NCI-H146 treated with DMSO at 0.1 percent for 48 hours (cell line): Measurements from ENCODE around the gene TBX10.
"Not testable (repeated sequence)": the region's sequence is repeated elsewhere in the genome, so short reads cannot be mapped to it uniquely, and the experiment has no call there.

Experiments
- DNase-seq: peaks from one replicate; lab custom pipeline; 2025; ENCODE audit not compliant: unreplicated experiment; lab: John Stamatoyannopoulos, UW

The TBX10 gene

DNA sequence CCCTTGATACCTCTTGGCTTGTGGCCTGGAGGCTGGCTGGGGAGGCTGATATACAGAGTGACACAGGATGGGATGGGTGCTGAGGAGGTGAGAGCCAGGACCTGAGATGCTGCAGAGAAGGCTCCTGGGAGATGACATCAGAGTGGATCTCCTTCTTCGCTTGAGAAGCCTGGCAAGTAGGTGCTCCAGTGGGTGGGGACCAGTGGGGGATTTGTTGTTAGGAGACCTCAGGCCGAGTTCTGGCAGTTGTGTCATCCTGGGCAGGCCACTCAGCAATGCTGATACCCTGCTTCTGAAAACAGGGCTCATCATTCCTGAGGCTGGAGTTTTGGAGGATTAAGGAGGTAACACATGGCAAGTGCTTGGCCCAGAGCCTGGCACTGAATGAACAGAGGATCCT, 34.7 kb downstream of the TBX10 start:
- no peak for DNase-seq

DNA sequence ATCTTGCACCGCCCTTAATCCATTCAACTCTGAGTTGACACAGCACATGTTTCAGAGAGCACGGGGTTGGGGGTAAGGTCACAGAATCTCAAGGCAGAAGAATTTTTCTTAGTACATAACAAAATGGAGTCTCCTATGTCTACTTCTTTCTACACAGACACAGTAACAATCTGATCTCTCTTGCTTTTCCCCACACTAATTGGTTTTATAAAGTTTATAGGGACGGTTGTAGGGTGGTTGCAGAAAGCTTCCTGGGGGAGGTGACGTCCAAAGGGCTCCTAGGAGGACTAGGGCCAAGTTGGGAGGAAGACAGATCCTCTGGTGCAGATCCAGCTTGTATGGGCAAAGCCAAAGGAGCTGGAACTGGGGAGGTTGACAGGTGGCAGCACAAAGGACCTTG, 35.4 kb downstream of the TBX10 start:
- DNase-seq: not testable (repeated sequence)

GRCh38 chr11:67601098-67601497, 38.5 kb downstream of the TBX10 start:
- no peak for DNase-seq

DNA sequence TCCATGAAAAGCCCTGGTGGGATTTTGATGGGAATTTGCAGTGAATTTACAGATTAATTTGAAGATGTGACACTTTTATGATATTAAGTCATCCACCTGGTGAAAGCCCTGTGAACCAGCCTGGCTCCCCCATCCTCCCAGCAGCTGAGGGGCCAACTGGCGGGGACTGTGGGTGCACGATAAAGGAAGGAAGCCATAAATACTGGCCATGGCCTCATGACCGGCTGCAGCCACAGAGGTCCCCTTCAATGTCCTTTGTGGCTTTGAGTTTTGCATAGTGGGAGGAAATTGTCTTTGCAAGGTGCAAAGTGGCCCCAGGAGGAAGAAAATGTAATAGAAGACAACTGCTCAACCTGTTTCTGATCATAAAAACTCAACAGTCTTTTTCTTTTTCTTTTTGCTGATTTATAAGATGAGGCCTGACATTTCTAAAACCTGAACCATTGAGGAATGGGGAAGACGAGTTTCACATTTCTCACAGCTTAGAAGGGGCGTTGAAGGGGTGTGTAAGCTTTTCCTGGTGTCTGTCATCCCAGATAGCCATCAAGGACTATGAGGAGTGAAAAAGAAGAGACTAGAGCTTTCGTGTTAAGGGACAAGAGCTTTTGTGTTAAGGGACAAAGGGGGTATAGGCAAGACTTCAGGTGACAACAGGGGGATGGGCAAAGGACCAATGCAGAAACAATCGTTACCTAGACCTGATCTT, 39.1 kb downstream of the TBX10 start:
- no peak for DNase-seq

DNA sequence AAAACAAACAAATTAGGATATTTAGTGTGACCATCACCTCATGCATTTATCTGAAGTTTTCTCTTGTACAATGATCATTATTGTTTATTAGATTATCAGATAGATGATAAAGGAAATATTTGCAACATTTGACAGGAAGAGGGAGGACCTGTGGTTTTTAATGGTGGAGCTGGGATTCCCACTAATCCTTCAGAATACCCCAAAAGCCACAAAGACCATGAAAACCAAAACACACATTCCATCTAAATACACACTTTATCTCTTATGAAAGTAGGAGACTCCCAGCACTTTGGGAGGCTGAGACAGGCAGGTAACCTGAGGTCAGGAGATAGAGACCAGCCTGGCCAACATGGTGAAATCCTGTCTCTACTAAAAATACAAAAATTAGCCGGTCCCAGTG, 40.4 kb downstream of the TBX10 start:
- DNase-seq: no peak

DNA sequence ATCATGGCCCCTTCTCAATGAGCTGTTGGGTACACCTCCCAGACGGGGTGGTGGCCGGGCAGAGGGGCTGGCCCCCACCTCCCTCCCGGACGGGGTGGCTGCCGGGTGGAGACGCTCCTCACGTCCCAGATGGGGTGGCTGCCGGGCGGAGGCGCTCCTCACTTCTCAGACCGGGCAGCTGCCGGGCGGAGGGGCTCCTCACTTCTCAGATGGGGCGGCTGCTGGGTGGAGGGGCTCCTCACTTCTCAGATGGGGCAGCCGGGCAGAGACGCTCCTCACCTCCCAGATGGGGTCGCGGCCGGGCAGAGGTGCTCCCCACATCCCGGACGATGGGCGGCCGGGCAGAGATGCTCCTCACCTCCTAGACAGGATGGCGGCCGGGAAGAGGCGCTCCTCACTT, 41.6 kb downstream of the TBX10 start:
- not testable (repeated sequence) for DNase-seq

- DNase-seq: not testable (repeated sequence)
Observed at GRCh38 chr11:67597458-67597857, 42.1 kb downstream of the TBX10 start.

DNA sequence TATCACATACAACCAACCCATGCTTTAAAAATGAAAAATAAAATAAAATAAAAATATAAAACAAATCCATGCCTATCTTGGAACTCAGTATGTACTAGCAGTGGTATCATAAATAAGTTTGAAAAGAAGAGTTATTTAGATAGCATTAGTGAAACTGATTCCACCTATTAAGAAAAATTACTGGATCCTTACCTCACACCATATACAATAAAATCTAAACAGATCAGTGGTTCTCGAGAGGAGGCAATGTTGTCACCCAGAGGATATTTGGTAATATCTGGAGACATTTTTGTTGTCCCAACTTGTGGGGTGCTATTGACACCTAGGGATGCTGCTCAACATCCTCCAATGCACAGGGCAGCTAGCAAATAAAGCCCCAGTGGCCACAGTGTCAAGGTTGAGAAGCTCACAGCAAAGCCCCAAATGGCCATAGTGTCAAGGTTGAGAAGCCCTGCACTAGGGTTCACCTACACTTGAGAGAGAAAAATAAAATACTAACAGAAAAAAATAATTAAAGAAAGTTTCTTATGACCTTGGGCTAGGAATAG, 42.7 kb downstream of the TBX10 start:
- DNase-seq: no peak

DNA sequence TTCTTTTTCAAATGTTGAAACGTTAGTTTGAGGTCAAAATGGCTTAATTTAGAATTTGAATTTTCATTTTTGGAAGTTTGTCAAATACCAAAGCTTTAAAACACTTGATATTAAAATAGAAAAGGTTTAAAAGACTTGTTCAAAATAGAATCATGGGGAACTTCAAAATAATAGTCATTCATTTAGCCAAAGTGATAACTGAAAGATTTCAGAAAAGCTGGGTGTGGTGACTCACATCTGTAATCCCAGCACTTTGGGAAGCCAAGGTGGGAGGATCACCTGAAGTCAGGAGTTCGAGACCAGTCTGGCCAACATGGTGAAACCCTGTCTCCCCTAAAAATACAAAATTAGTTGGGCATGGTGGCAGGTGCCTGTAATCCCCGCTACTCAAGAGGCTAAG, 45.1 kb downstream of the TBX10 start:
- DNase-seq: no peak

DNA sequence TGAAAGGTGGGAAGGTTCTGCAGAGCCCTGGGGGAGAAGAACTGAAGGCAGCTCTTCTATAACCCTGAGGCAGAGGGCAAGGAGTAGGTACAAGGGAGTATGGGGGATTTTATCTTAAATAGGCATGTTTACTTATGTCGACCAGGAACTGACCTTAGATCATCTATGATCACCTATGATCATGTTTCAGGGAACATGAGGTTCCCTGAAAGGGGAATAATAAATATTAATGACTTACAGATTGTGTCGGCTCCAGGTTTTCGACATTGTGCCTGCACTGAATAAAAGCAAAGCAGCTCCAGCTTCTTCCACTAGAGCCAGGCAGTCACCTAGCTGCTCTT, 46.0 kb downstream of the TBX10 start:
- no peak for DNase-seq

GRCh38 chr11:67592880-67593564, 46.5 kb downstream of the TBX10 start:
- no peak for DNase-seq

DNA sequence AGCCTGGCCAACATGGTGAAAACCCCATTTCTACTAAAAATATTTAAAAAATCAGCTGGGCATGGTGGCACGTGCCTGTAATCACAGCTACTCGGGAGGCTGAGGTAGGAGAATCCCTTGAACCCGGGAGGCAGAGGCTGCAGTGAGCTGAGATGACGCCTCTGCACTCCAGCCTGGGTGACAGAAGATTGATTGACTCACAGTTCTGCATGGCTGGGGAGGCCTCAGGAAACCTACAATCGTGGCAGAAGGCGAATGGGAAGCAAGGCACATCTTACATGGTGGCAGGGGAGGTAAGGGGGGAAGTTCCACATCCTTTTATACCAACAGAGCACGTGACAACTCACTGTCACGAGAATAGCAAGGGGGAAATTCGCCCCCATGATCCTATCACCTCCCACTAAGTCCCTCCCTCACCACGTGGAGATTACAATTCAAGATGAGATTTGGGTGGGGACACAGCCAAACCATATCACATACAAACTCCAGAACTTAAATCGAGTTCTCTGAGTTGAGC, 50.6 kb downstream of the TBX10 start:
- not testable (repeated sequence) for DNase-seq

- DNase-seq: no peak
Observed at GRCh38 chr11:67588136-67588503, 51.4 kb downstream of the TBX10 start.

DNA sequence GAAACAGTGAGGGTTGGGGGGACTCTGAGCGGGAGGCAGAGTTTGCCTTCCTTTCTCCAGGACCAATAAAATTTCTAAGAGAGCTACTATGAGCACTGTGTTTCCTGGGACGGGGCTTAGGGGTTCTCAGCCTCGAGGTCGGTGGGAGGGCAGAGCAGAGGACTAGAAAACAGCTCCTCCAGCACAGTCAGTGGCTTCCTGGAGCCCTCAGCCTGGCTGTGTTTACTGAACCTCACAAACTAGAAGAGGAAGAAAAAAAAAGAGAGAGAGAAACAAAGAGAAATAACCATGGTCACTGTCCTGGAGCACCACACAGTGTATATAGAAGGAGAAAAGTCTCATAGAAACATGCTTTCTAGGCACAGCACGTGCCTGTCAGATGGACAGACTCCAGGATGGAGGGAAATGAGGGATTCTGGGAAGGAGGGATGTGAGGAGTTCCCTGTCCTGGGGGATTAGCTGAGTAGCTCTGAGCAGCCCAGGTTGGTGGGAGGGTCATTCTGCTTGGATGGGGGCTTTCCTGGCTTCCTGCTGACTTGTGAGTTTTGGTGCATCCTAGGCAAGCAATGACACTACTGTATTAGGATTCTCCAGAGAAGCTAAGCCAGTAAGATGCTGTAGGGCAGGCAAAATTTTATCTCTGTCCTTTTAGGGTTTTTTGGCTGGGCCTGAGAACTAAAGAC, 52.9 kb downstream of the TBX10 start:
- no peak for DNase-seq

- DNase-seq: no peak
Observed at GRCh38 chr11:67585911-67586310, 53.7 kb downstream of the TBX10 start.

GRCh38 chr11:67584881-67585873, 54.4 kb downstream of the TBX10 start:
- no peak for DNase-seq

GRCh38 chr11:67584205-67584880, 55.2 kb downstream of the TBX10 start:
- DNase-seq: no peak

GRCh38 chr11:67583247-67584204, 56.0 kb downstream of the TBX10 start, which contains the start of gene GSTP1:
Gene GSTP1, plus strand, starts transcription at chr11:67583812. Its CDS starts 32 bp downstream, at chr11:67583844.
- no peak for DNase-seq

DNA sequence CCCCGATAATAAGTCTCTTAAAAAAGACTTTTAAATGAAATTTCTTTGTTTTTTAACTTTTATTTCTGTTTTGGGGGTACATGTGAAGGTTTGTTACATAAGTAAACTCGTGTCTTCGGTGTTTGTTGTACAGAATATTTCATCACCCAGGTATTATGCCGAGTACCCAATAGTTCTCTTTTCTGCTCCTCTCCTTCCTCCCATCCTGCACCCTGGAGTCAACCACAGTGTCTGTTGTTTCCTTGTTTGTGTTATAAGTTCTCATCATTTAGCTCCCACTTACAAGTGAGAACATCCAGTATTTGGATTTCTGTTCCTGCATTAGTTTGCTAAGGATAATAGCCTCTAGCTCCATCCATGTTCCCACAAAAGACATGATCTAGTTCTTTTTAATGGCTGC, 57.6 kb downstream of the TBX10 start:
- no peak for DNase-seq
